HG03520 (cell line): ENCODE results near the gene HOXA11.

Source experiments
- ATAC-seq: cut with Tn5 transposase; IDR thresholded peaks from one replicate; pipeline ENCODE4 v1.9.1; 2021; ENCODE audit warnings: mild to moderate bottlenecking, moderate library complexity; ENCODE audit not compliant: unreplicated experiment

Gene HOXA11

GRCh38 chr7:27171325-27171636 is 13.8 kb downstream of the HOXA11 start:
- ATAC-seq = no peak

DNA sequence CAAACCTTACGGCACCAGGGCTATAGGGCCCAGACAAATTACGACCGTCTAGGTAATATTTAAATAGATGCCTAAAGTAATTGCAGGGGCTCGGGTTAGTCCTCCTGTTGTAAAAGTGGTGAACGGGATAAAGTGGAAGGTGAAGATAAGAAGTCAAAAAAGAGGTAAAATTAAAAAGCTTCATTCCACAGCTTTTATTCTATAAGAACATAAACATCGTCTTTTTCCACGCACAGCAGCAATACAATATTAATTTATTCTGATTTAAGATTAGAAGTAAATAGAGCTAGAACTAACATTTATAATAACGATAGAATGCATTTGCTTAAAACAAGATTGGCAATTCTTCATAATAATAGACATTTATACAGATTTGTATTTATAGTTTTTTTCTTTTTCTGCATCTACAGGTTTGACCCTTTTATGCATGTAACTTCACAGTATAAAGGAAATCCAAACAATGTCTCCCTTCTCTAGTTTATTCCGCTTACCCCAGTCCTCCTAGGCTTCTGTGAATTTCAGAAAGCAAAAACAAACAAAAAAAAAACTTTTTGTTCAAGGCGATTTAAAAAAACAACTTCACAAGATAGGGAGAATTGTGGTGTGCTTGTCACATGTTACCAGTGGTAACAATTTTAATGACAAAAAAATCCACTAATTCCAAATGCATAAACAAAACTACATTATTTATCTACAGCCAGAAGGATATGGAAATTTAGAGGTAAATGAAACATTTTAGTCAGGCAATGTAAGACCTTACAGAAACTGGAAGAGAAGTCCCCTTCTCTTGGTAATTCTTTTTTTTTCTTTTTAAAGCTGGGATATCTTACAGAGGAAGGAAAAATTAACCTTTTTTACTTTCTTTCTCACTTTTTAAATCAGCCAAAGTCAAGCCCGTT is 14.4 kb downstream of the HOXA11 start:
- ATAC-seq = no peak

DNA sequence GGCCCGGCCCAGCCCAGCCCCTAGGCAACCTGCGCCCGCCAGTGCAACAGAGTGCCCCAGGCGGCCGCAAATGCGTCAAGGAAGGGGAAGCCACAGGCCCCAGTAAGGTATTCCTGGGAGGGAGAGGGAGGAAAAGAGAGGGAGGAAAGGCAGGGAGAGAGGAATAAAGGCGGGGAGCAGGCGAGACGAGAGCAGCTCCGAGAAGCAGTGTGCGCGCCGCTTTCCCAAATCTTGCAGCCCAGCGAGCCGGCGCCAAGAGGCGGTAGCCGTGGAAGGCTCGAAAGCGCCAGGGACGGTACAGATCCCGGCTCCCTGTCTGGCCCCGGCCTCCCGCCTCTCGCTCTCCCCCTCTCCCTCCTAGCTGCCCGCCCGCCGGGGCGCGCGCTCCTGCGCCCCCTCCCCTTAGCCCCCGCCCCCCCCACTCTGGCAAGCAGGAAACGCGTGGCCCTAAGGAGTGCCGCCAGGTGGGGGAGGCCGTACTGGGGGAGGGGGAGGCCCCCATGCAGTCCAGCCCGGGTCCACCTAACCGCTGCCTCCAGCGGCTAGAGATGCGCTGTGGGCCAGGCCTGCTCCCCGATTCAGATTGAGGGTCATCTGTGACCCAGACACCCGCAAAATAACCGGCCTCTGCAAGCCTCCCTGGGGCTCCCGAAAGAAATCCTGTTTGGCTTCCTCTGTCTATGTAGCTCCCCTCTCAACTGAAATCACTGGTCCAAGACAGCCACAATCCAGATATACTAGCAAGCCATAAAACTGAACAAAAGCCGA is 15.2 kb downstream of the HOXA11 start:
- ATAC-seq = no peak

GRCh38 chr7:27168265-27168947 is 16.6 kb downstream of the HOXA11 start:
- ATAC-seq = no peak

GRCh38 chr7:27167916-27168264 is 17.1 kb downstream of the HOXA11 start:
- ATAC-seq = no peak

DNA sequence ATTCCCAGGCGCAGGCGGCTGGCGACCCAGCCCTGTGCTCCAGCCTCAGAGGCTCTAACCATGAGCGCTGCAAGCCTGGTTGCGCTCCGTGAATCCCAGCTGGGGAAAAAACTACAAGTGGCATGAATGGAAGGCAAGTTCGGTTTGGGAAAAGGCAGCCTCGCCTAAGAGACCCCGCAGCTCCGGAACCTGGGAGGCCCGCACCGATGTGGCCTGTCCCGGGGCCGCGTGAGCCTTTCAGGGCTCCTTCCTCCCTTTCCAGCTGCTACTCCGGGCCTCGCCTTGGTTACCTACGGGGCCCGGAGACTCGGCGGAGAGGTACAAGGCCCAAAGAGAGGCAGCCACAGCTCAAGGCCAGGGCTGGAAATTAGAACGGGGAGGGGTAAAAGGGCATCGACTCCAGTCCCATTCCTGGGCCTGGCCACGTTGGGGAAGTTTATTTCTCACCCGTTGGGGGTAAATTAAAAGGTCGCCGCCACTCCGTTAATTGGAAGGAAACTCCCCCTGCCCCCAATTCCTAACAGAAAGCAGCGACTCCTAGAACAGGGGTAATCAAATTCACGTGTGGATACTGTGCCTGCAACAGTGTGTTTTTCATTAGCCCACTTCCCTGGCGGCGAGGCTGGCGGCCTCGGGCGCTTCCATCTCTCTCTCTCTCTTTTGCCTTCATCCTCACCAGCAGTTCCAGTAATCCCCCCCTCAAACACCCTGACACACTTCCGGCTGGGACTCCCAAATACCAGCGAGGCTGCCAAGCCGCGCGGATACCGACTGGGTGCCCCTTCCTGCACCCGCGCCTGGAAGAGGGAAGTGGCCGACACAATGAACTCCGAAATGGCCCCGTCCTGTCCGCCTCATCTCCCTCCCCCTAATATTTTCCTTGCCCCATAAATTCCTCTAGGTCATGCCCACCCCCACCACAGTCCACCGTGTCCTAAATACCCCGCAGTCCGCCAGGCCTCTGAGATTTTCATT is 18.2 kb downstream of the HOXA11 start:
- no peak for ATAC-seq

- no peak for ATAC-seq
Observed at GRCh38 chr7:27165996-27166530, 19.0 kb downstream of the HOXA11 start.

DNA sequence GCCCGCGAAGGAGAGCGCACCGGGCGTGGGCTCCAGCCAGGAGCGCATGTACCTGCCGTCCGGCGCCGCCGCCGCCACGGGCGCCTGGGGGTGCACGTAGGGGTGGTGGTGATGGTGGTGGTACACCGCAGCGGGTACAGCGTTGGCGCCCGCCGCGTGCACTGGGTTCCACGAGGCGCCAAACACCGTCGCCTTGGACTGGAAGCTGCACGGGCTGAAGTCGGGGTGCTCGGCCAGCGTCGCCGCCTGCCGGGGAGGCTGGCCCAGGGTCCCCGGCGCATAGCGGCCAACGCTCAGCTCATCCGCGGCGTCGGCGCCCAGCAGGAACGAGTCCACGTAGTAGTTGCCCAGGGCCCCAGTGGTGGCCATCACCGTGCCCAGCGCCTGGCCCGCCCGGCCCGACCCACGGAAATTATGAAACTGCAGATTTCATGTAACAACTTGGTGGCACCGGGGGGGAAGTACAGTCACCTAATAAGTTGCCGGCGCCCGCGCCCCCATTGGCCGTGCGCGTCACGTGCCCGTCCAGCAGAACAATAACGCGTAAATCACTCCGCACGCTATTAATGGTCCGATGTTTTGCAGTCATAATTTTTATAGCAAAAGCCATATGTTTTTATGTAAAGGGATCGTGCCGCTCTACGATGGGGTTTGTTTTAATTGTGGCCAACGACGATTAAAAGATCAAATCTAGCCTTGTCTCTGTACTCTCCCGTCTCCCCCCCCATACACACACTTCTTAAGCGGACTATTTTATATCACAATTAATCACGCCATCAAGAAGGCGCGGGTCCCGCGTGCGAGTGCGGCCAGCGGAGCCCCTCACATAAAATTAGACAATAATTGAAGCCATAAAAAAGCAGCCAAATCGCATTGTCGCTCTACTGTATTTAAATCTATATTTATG is 19.7 kb downstream of the HOXA11 start, which contains the start of gene HOXA9:
Gene HOXA9, minus strand, starts transcription at position 449 of the 907 bp plus-strand sequence. Its CDS starts 80 bp downstream, at position 369.
- no peak for ATAC-seq

DNA sequence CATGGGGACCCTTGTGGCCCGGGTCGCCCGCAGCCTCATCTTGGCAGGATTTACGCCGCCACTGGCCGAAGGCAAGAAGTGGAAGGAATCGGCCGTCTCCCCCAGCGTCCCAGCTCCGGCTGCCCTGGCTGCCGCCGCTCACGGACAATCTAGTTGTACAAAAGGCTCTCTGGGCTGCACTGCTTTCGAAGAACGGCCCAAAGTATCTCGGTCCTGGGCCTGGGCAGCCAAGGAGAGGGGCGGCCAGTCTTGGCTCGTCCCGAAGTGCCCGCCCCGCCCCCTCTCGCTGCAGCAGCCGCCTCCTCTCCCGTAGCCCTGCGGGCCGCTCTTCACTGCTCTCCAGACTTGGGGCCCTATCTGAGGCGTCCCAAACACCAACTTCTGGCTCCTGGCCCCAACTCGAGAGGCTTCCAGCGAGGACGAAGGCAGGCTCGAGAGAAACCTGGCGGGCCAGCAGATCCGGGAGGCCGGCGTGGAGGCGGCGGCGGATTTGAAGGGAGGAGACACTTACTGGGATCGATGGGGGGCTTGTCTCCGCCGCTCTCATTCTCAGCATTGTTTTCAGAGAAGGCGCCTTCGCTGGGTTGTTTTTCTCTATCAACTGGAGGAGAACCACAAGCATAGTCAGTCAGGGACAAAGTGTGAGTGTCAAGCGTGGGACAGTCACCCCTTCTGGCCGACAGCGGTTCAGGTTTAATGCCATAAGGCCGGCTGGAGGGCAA is 20.5 kb downstream of the HOXA11 start:
- ATAC-seq = no peak

GRCh38 chr7:27164045-27164366 is 21.0 kb downstream of the HOXA11 start:
- ATAC-seq = no peak

DNA sequence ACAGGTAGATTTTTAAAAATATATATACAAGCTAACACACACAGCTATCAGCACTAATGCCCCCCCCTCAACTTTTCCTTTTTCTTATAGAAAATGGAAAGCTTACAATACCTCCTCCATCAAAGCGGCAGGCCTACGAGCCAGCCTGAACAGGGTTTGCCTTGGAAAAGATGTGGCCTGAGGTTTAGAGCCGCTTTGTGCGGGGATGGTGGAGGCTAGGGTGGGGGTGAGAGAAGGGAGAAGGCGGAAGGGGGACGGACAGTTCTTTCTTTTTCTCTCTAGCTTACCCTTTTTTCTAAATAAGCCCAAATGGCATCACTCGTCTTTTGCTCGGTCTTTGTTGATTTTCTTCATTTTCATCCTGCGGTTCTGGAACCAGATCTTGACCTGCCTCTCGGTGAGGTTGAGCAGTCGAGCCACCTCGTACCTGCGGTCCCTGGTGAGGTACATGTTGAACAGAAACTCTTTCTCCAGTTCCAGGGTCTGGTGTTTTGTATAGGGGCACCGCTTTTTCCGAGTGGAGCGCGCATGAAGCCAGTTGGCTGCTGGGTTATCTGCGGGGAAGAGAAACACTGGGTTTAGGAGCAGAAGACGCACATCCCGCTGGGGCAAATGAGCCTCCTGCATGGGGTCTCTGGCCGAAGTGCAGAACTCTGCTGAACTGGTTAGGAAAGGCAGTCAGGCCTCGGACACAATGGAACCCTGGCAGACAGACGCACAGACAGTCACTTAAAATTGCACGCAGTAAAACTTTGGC is 21.6 kb downstream of the HOXA11 start:
- no peak for ATAC-seq

DNA sequence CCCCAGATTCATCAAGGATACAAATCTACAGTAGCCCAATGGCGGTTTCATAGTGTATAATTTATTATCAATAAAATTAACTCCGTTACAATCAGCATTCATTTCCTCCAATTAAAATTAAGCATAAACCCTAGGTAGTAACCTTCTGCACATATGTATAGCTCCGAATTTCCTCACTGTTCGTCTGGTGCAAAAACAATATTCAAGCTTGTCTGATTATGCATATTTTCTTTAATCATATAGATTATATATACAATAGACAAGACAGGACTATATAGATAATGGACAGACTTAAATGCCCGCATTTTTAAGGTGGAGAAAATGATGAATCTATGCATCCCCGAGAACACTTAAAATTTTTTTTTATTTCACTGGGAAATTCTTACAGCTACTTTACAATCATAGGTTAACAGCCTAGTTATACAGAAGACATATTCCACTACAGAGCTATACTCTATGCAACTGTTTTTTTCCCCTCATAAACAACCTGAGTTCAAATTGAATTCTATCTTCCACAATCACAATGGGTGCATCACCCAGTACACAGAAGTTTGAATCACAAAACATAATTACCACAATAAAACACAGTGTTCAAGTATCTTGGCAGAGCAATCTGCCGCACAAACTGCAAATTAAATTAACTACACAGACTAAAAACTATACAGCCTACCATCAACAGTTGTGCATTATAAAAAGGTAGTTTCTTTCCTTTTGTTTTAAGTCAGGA is 22.3 kb downstream of the HOXA11 start:
- no peak for ATAC-seq

DNA sequence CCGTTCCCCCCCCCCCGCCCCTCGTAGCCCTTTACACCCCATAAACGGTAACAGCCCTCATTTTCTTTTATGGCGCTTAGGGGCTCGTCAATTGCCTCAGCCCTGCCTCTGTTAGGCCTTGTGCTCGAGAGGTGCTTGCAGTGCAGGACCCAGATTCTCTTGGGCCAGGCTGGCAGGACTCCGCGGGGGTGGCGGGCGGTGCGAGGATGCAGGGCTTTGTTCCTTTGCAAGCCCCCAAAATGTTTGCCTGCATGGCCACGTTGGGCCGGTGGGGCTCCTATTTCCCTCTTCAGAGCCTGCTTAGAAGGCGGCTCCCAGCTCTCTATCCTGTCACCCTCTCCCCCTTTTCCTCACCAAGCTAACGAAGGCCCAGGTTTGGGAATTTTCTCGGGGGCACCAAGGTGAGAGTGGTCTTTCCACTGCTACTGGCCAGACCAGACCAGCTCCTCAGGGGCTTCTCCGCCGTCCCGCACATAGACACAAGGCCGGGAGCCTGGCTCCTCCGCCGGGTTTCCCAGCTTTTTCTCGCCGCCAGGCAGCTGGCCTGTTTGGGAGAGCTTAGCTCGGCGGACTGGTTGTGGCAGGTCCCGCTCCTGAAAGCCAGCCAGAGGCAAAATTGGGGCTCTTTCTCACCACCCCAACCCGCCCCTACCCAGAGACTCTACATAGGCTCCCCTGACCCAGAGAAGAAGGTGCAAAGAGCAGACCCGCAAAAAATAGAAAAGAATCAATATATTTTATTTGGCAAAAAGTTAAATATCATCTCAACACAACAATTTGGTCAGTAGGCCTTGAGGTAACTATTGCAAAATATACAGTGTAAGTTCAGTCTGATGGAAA is 23.1 kb downstream of the HOXA11 start:
- no peak for ATAC-seq

DNA sequence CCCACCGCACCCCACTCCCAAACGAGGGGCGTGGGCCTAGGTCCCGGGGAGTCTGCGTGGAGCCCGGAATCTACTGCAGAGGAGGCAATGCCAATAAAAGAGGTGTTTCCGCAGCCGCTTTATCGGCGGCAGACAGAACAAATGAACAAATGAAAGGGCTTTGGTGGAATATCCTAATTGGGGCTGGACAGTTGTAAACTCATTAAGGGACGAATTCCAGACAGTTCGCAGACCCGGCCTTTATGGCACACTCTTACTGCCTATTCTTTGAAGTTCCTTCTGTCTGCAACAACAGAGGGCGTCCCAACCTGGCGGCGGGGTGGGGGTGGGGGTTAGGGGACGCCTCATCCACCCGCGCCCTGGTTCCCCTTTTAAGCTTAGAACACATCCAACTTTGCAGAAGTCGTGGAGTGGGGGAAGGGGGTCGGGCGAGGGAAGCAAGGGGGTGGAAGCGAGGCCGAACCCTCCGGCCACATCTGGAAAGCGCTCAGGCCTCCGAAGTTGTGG is 23.8 kb downstream of the HOXA11 start:
- no peak for ATAC-seq

DNA sequence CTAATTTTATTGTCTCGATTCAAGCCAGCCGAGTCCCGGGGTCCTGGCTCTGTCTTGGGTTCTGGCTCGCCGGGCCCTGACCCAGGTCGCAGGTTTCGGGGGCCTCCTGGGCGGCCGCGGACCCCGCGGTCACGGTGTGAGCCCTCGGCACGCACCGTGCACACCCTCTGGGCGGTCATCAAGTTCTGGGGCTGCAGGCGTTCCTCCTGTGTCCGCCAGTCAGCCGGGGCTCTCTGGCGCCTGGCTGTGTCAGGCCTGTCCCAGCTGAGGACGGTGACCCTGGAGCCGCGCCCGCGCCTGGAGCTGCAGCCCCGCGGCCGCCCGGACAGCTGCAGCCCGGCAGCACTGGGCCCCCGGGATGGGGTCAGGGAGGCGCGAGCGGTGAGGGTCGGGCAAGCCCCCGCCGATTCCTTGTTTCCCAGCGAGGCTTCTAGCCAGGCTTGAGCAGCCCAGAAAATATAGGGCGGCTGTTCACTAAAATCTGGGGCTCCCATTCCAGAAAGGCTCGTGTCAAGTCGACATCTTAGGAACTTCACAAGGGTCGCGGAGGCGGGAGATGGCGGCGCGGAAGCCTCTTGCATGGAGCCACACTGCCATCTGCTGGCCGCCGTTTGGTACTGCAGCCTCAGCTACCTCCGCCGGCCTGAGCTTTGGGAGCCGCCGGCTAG is 24.4 kb downstream of the HOXA11 start:
- no peak for ATAC-seq

DNA sequence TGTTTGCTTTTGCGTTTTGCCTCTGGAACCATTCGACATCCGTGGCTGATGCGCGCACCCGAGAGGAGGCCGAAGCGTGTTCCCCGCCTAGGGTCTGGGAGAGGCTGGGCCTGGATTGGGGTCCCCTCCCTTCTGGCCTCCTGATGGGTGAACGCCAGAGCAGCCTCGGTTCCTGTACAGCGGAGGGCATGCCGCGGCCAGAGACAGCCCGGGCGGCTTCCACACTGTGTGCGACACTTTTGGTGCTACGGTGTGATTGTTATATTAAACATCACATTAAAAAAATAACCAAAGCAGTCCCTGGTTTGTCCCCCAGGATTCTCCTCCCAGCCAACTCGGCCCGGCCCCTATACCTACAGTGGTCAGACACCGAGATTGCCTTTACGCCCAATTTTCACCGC is 24.9 kb downstream of the HOXA11 start:
- no peak for ATAC-seq
